ENCODE measurements around the gene CTIF.

- TF ChIP-seq POLR2A (IDR thresholded peaks at IDR 0.05) (no peak), EP300 (IDR thresholded peaks at IDR 0.05) (peak in 1 of 2 donors; percentile 48)
- TF ChIP-seq, protein P1, sequence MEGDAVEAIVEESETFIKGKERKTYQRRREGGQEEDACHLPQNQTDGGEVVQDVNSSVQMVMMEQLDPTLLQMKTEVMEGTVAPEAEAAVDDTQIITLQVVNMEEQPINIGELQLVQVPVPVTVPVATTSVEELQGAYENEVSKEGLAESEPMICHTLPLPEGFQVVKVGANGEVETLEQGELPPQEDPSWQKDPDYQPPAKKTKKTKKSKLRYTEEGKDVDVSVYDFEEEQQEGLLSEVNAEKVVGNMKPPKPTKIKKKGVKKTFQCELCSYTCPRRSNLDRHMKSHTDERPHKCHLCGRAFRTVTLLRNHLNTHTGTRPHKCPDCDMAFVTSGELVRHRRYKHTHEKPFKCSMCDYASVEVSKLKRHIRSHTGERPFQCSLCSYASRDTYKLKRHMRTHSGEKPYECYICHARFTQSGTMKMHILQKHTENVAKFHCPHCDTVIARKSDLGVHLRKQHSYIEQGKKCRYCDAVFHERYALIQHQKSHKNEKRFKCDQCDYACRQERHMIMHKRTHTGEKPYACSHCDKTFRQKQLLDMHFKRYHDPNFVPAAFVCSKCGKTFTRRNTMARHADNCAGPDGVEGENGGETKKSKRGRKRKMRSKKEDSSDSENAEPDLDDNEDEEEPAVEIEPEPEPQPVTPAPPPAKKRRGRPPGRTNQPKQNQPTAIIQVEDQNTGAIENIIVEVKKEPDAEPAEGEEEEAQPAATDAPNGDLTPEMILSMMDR (IDR thresholded peaks at IDR 0.05) = no peak
Measured at GRCh38 chr18:48790226-48790863, 251.5 kb downstream of the CTIF start.
